HCT116 (cell line): ENCODE data around the gene ANKRD44. TPM values are rescaled to one million over a fixed set of nuclear protein-coding genes. Genes with fewer than 3 reads are reported as not detected.

ENCODE experiments used
- ATAC-seq: fragments of 200-7000 bp; cut with Tn5 transposase; 2 replicates; pipeline ENCODE4 v1.9.1; 2020; ENCODE audit warnings: mild to moderate bottlenecking, moderate library complexity
- BruUV-seq: library from RNA; stranded (reverse); fragments of 400-500 nt; replicated peaks from 2 replicates; lab custom pipeline; 2021; lab: Mats Ljungman, UMichigan
- CTCF ChIA-PET: fragments of 300-600 bp; sonication (Branson Sonifier 250); formaldehyde crosslinking; loops from one replicate; lab custom pipeline; 2021; ENCODE audit warnings: antibody characterized with exemption; lab: Charles Lee
- POLR2A ChIA-PET: fragments of 300-600, 350-600 bp; sonication (Branson Sonifier 250); formaldehyde crosslinking; loops from one replicate; lab custom pipeline; 2021; ENCODE audit warnings: antibody characterized with exemption; lab: Charles Lee
- RAD21 ChIA-PET, 2 experiments: fragments of 300-600 bp; sonication (Branson Sonifier 250); formaldehyde crosslinking; loops; one replicate each; lab custom pipeline; 2023; ENCODE audit warnings: low total read pairs in 2 of 2; ENCODE audit not compliant: uncharacterized antibody in 2 of 2, unreplicated experiment in 2 of 2, low non-redundant PET in 1 of 2; lab: Charles Lee
- DNase-seq: peaks from one replicate; pipeline ENCODE4 v3.0.0-alpha.2; 2010; ENCODE audit warnings: low read depth, low spot score
- H2AFZ ChIP-seq: fragments of 200-600 bp; shearing (Covaris generic), sonication (generic); 2 replicates; pipeline ENCODE4 v1.6.1; 2017; ENCODE audit warnings: low read depth, mixed run types, mixed read lengths, antibody characterized with exemption, low read length; ENCODE audit not compliant: poor library complexity, severe bottlenecking
- H3K27ac ChIP-seq: 2 replicates; pipeline ENCODE4 v1.5.1; 2012; ENCODE audit warnings: low read depth, low read length
- H3K27me3 ChIP-seq: fragments of 200-600 bp; sonication (generic); 2 replicates; pipeline ENCODE4 v1.6.1; 2016; ENCODE audit warnings: mixed run types, low read length, mixed read lengths; ENCODE audit not compliant: insufficient read depth
- H3K36me3 ChIP-seq, 2 experiments: fragments of 200-500 bp in 1 of 2; fragments of 200-600 bp in 1 of 2; sonication (Bioruptor generic) in 1 of 2; sonication (generic) in 1 of 2; 2 replicates each; pipeline versions ENCODE4 v1.5.1 to v1.6.1; 2014 to 2016; ENCODE audit warnings: low read length in 2 of 2, inconsistent platforms in 1 of 2, mixed read lengths in 1 of 2, mixed run types in 1 of 2; ENCODE audit not compliant: insufficient read depth in 2 of 2, control insufficient read depth in 1 of 2
- H3K4me1 ChIP-seq, 2 experiments: fragments of 200-600 bp in 1 of 2; sonication (generic) in 1 of 2; 2 replicates each; pipeline versions ENCODE4 v1.5.1 to v1.6.1; 2012 to 2017; ENCODE audit warnings: low read length in 2 of 2, inconsistent platforms in 1 of 2, mild to moderate bottlenecking in 1 of 2, mixed read lengths in 1 of 2, mixed run types in 1 of 2, moderate library complexity in 1 of 2; ENCODE audit not compliant: insufficient read depth in 2 of 2, control insufficient read depth in 1 of 2
- H3K4me2 ChIP-seq: fragments of 200-600 bp; sonication (generic); 2 replicates; pipeline ENCODE4 v1.6.1; 2017; ENCODE audit warnings: mixed run types, low read length, mixed read lengths
- H3K4me3 ChIP-seq, 2 experiments: fragments of 200-600 bp in 1 of 2; sonication (generic) in 1 of 2; replicated peaks in 1 of 2; 2 replicates each; pipeline ENCODE4 v1.5.1; 2011 to 2016; ENCODE audit warnings: low read length in 2 of 2, control low read depth in 1 of 2, low read depth in 1 of 2, mild to moderate bottlenecking in 1 of 2, mixed read lengths in 1 of 2, mixed run types in 1 of 2
- H3K79me2 ChIP-seq: fragments of 200-600 bp; sonication (generic); 2 replicates; pipeline ENCODE4 v1.6.1; 2017; ENCODE audit warnings: mild to moderate bottlenecking, mixed run types, low read length, moderate library complexity, mixed read lengths; ENCODE audit not compliant: insufficient read depth
- H3K9ac ChIP-seq: fragments of 200-600 bp; sonication (generic); 2 replicates; pipeline ENCODE4 v1.6.1; 2016; ENCODE audit warnings: low read length, mixed read lengths
- H3K9me2 ChIP-seq: fragments of 200-600 bp; sonication (generic), shearing (Covaris generic); 2 replicates; pipeline ENCODE4 v1.6.1; 2017; ENCODE audit warnings: mixed run types, mild to moderate bottlenecking, moderate library complexity; ENCODE audit not compliant: insufficient read depth
- H3K9me3 ChIP-seq, 2 experiments: fragments of 200-500 bp in 1 of 2; fragments of 200-600 bp in 1 of 2; sonication (Bioruptor generic) in 1 of 2; sonication (generic) in 1 of 2; 2 replicates each; pipeline ENCODE4 v1.6.1; 2014 to 2017; ENCODE audit warnings: low read length in 2 of 2, mixed read lengths in 2 of 2, inconsistent platforms in 1 of 2, low read depth in 1 of 2, mild to moderate bottlenecking in 1 of 2, mixed run types in 1 of 2, moderate library complexity in 1 of 2; ENCODE audit not compliant: control insufficient read depth in 1 of 2, insufficient read depth in 1 of 2
- H4K20me1 ChIP-seq: fragments of 200-600 bp; sonication (generic), shearing (Covaris generic); 2 replicates; pipeline ENCODE4 v1.6.1; 2017; ENCODE audit warnings: mixed run types, mild to moderate bottlenecking, moderate library complexity; ENCODE audit not compliant: insufficient read depth
- CEBPB ChIP-seq: IDR thresholded peaks from 2 replicates; pipeline ENCODE4 v1.6.1; 2012; ENCODE audit warnings: low read depth
- EZH2 ChIP-seq: fragments of 200-600 bp; sonication (generic); IDR thresholded peaks from 2 replicates; pipeline ENCODE4 v1.6.1; 2017; ENCODE audit warnings: antibody characterized with exemption, mixed run types
- EZH2phosphoT487 ChIP-seq: fragments of 200-600 bp; IDR thresholded peaks from 2 replicates; pipeline ENCODE4 v1.6.1; 2018; ENCODE audit warnings: antibody characterized with exemption, borderline replicate concordance
- FOSL1 ChIP-seq: IDR thresholded peaks from 2 replicates; pipeline ENCODE4 v1.6.1; 2012; ENCODE audit warnings: low read depth
- JUND ChIP-seq: IDR thresholded peaks from 2 replicates; pipeline ENCODE4 v1.6.1; 2012
- POLR2AphosphoS5 ChIP-seq: IDR thresholded peaks from 2 replicates; pipeline ENCODE4 v1.6.1; 2011; ENCODE audit warnings: mild to moderate bottlenecking, low read depth, low read length, moderate library complexity
- RAD21 ChIP-seq: IDR thresholded peaks from 2 replicates; pipeline ENCODE4 v1.6.1; 2012; ENCODE audit warnings: low read depth, mild to moderate bottlenecking
- REST ChIP-seq: IDR thresholded peaks from 2 replicates; pipeline ENCODE4 v1.6.1; 2012; ENCODE audit warnings: low read depth
- SRF ChIP-seq: IDR thresholded peaks from 2 replicates; pipeline ENCODE4 v1.6.1; 2012; ENCODE audit warnings: low read depth
- TCF7L2 ChIP-seq: IDR thresholded peaks from 2 replicates; pipeline ENCODE4 v1.7.0; 2011; ENCODE audit warnings: borderline replicate concordance, inconsistent platforms; ENCODE audit not compliant: insufficient read depth, insufficient read length; ENCODE audit errors: extremely low read depth
- ZBTB33 ChIP-seq: IDR thresholded peaks from 2 replicates; pipeline ENCODE4 v1.6.1; 2011; ENCODE audit warnings: mild to moderate bottlenecking, low read length, moderate library complexity; ENCODE audit not compliant: insufficient replicate concordance; ENCODE audit errors: extremely low read depth
- ZNF274 ChIP-seq: fragments of 200-500 bp; sonication (Bioruptor generic); IDR thresholded peaks from 2 replicates; pipeline ENCODE4 v1.6.1; 2014; ENCODE audit warnings: mild to moderate bottlenecking, low read depth, low read length, inconsistent platforms
- intact Hi-C: fragments of 100-400 bp; cut with micrococcal nuclease; formaldehyde crosslinking; loops from 2 replicates; pipeline ENCODE4 v1.10.0; 2022
- total RNA-seq: library from RNA; stranded (reverse); gene quantifications from one replicate; pipeline ENCODE4 v1.2.1, GENCODE V29; 2021; ENCODE audit not compliant: unreplicated experiment
- TF ChIP-seq, protein P1 (sequence below): IDR thresholded peaks from 2 replicates; pipeline ENCODE4 v1.6.1; 2012

Gene ANKRD44
- total RNA-seq, 1 experiment from 2014 or later = 2.7 TPM

DNA sequence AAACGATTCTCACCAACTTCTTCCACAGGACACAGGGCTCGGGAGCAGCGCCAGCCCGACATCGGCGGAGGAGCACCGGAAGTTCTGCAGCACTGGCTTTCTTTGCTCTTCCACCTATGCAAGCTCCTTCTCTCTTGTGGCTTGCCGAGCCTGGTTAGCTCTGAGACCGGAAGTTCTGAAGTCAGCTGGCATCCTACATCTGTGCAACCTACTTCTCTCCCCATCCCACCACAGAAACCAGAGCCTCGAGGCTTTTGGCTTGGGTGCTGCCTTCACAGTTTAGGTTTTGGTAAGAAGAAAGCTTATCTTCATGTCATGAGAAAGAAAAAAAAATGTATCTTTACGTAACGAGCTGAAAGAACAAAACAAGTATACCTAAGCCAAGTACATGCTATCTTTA lies 111.7 kb downstream of the ANKRD44 start:
- no peak for ATAC-seq
- no peak overlapping the region for H3K9ac ChIP-seq
- H4K20me1 ChIP-seq = no peaks in the 10 kb centered on the region
- H3K9me2 ChIP-seq = no peaks in the 10 kb centered on the region
- H3K27me3 ChIP-seq = no peaks in the 10 kb centered on the region
- DNase-seq = no peak
- no TSS peak for BruUV-seq
- CTCF ChIA-PET = no interaction called here
- H3K4me1 ChIP-seq = peaks cover 0 to 5% of the 10 kb centered on the region in 2 experiments; a peak in 1 of 4 replicates
- intact Hi-C loops = no loop called here
- no peak overlapping the region for H3K4me3 ChIP-seq
- TF ChIP-seq EZH2phosphoT487 (no peak), ZNF274 (no peak), EZH2 (no peak), TCF7L2 (no peak), REST (no peak), CEBPB (no peak), RAD21 (no peak), POLR2AphosphoS5 (no peak), SRF (no peak), FOSL1 (no peak), ZBTB33 (no peak), JUND (no peak)
- TF ChIP-seq, protein P1, sequence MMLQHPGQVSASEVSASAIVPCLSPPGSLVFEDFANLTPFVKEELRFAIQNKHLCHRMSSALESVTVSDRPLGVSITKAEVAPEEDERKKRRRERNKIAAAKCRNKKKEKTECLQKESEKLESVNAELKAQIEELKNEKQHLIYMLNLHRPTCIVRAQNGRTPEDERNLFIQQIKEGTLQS = no peak
- TF ChIP-seq, all 23 proteins: peak for 0
- no peak overlapping the region for H2AFZ ChIP-seq
- ChIA-PET RAD21 (no interaction called here), POLR2A (no interaction called here)
- no peaks in the 10 kb centered on the region for H3K36me3 ChIP-seq
- no peak overlapping the region for H3K4me2 ChIP-seq
- no peaks in the 10 kb centered on the region for H3K79me2 ChIP-seq
- H3K9me3 ChIP-seq = no peaks in the 10 kb centered on the region
- no peak overlapping the region for H3K27ac ChIP-seq
